ENCODE measurements around the gene KDM2A.

Gene KDM2A

GRCh38 chr11:67304511-67305113 is 185.5 kb downstream of the KDM2A start:
- DNase-seq: no peak

GRCh38 chr11:67306769-67307544 is 187.9 kb downstream of the KDM2A start:
- no peak for DNase-seq

GRCh38 chr11:67307545-67308001 is 188.5 kb downstream of the KDM2A start:
- no peak for DNase-seq
